Activated CD4-positive, alpha-beta T cell treated with anti-CD3 and anti-CD28 coated beads, Interleukin-2, amount 50 U/mL, for 4 hours (primary cell): Measurements from ENCODE around the gene NAP1L4.

Source experiments
- DNase-seq, 2 experiments: peaks; one replicate each; pipeline ENCODE4 v3.0.0-alpha.2; 2020

Gene NAP1L4

GRCh38 chr11:2933375-2934020 lies 58.6 kb downstream of the NAP1L4 start:
- no peak for DNase-seq

GRCh38 chr11:2932850-2933251 lies 59.3 kb downstream of the NAP1L4 start:
- DNase-seq: no peak

- DNase-seq: no peak
Measured at GRCh38 chr11:2931771-2932738, 60.1 kb downstream of the NAP1L4 start.

GRCh38 chr11:2931420-2931746 lies 60.7 kb downstream of the NAP1L4 start:
- no peak for DNase-seq

- DNase-seq: peak in 1 of 2 experiments; percentile 27
Measured at GRCh38 chr11:2930704-2931419, 61.3 kb downstream of the NAP1L4 start.

DNA sequence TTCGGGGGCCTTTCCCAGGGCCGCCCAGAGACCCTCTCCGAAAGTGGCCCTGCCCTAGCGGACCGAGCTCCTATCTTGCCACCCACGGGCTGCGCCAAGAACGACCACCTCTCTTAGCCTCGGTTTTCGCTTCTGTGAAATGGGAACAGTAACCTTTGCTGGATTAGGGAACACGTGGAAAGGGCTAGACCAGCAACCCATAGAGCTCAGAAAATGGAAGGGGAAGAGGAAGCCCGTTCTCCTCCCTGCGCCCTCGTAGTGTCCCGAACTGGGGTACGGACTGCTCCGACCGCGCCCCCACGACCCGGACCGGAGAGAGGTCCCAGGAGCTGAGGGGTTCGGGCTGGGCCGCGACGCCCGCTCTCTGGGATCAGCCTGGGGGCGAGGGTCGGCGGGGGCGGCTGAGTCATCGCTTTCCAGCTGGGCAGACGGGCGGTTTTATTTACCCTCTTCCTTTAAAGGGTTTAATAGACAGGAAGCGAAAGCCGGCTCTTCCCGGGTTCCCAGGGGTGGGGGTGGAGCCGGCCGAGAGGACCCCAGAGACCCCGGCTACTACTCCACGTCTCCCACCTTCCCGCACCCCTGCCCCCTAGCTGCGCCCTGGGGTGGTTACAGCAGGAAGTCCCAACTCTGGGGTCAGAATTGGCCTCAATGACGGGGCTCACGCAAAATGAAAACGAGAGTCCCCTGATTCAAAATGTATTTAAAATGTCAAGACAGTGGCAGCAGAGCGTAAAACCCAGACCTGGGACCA lies 62.0 kb downstream of the NAP1L4 start:
- DNase-seq: peak in 1 of 2 experiments; percentile 35

GRCh38 chr11:2929531-2929949 lies 62.6 kb downstream of the NAP1L4 start:
- DNase-seq: peak in 1 of 2 experiments; percentile 31

GRCh38 chr11:2928605-2929530 lies 63.3 kb downstream of the NAP1L4 start, which contains the start of gene PHLDA2:
TSS of gene PHLDA2 (minus strand) at chr11:2929420. CDS start at chr11:2929364, 56 bp downstream.
- DNase-seq: peak; percentile 37 to 49

GRCh38 chr11:2927851-2928604 lies 64.1 kb downstream of the NAP1L4 start:
- DNase-seq: no peak

- no peak for DNase-seq
Measured at GRCh38 chr11:2927121-2927800, 64.9 kb downstream of the NAP1L4 start.

DNA sequence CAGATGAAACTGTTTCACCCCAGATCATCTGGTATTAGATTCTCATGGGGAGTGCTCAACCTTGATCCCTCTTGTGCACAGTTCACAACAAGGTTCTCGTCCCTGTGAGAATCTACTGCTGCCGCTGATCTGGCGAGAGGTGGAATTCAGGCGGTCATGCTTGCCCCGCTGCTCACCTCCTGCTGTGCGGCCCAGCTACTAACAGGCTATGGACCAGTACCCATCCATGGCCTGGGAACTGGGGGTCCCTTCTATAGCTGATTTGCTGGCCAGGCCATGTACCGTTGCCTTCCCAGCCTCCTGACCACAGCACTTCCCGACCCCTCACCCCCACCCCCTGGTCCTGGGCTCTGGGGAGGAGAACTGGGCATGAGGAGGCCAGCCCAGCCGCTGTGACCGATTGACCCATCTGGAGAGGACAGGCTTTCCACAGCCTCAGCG lies 65.5 kb downstream of the NAP1L4 start:
- DNase-seq: no peak

DNA sequence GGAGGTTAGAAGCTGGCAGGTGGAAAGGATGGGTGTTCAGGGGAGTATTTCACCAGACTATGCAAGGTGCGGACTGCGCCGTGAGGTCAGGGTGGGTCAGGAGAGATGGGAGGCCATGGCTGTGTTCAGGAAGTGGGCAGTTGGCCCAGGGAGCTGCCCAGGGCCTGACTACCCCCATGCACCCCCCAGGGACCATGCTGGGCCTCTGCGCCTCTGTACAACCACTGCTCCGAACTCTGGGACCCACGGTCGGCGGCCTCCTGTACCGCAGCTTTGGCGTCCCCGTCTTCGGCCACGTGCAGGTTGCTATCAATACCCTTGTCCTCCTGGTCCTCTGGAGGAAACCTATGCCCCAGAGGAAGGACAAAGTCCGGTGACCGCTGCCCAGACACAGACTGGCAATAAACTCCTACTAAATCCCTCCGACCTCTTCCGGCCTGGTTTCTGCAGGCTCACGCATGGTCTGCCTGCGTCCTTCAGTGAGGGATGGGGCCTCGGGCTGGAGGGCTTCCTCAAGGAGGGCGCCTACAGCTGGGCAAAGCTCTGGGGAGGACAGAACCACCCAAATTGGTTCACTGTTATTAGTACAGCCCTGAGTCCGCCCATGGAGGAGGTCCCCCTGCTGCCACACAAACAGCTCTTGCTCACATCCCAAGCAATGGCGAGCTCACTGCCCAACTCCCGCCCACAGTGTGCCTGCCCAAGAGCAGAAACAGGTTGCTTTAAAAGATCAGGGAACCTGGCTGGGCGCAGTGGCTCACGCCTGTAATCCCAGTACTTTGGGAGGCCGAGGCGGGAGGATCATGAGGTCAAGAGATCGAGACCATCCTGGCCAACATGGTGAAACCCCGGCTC lies 67.1 kb downstream of the NAP1L4 start:
- DNase-seq: no peak

DNA sequence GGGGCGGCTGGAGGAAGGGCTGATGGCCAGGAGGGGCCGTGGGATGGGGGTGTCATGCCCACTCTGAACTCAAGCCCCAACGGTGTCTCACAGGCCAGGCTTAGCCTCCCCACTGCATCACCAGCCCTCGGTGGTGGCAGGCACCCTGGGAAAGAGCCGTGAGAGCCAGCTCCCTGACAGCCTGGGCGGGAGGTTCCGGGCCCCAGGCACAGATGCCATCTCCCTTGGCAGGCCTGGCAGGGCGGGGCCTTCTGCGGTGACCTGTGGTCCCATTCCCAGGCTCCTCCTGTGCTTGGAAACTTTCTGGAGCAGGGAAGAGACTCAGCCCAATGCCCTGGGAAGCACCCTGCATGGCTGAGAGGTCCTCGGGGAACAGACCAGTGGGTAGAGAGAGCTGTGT lies 67.7 kb downstream of the NAP1L4 start:
- DNase-seq: no peak

DNA sequence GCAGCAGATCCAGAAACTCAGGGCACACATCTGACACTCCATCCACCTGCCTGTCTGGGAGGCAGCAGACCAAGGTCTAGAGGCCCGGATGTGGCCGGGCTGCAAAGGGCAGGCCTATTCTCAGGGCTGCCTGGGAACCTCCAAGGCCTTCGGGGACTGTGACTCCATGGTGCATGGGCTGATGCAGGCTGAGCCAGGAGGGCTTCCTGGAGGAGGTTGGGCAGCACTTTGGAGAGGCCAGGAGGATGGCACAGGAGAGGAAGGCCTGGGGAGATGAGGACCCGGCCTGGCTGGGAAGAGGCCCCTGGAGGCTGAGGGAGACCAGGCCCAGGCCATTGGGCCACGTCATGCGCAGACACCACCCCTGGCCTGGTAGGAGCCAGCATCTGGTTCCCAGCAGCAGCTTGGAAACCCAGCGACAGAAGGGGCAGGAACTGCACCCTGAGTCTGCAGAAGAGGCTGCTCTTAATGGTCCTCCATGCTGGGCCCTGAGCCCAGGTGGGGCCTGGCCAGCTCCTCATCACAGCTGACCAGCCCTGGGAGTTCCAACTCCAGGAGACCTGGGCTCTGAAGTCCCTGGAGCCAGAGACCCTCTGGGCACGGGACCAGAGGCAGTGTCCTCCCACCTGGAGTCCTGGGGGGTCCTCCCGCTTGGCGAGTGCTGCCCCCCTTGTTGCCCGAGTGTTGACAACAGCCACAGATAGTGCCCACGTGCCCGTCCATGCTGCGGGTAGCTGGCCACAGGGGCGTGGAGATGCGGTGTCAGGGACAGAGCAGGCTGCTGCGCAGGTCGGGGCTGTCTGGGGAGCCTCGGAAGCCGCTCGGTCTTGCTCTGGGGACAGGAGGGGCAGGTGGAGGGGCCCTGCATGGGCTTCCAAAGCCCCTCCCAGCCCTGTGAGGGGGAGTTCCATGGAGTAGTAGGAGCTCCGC lies 68.4 kb downstream of the NAP1L4 start:
- DNase-seq: no peak

- DNase-seq: no peak
Measured at GRCh38 chr11:2922655-2923054, 69.5 kb downstream of the NAP1L4 start.

DNA sequence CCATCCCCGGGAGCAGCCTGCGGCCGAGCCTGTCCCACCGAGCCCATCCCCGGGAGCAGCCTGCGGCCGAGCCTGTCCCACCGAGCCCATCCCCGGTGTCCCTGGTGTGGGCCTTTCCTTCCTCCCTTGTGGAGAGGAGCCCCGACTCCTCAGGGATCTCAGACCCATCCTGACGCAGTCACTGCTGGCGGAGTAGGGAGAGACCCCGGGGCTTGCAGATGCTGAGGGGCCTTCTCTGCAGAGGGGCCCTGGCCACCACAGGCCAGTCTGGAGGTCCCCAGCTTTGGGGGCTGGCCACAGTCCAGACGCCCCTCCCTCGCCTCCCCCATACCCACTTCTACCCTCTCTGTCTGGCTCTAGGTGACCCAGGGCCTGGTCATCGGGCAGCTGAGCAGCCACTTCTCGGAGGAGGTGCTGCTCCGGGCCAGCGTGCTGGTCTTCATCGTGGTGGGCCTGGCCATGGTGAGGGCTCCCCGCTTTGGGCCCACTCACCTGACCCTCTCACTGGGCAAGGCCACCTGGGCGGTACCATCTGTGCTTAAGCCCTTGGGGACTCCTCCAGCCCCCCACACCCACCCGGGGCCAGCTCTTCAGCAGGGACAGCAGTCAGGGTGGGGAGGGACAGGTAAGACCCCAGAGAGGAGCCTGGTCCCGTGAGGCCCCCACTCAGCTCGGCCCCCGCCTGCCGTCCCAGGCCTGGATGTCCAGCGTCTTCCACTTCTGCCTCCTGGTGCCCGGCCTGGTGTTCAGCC lies 70.2 kb downstream of the NAP1L4 start:
- DNase-seq: no peak

- no peak for DNase-seq
Measured at GRCh38 chr11:2921261-2921660, 70.9 kb downstream of the NAP1L4 start.
